PC-9 (cell line): Measurements from ENCODE around the gene BIK. TPM values are rescaled to one million over a fixed set of nuclear protein-coding genes. Genes with fewer than 3 reads are reported as not detected.
"Not testable (repeated sequence)": the region's sequence is repeated elsewhere in the genome, so short reads cannot be mapped to it uniquely, and the experiment has no call there.

ENCODE experiments used
- BruUV-seq: library from RNA; stranded (reverse); fragments of 400-500 nt; replicated peaks from 2 replicates; lab custom pipeline; 2021; lab: Mats Ljungman, UMichigan
- CTCF ChIA-PET: fragments of 300-600 bp; sonication (Branson Sonifier 250); formaldehyde crosslinking; loops from one replicate; lab custom pipeline; 2022; ENCODE audit warnings: antibody characterized with exemption; lab: Charles Lee
- POLR2A ChIA-PET: fragments of 300-600 bp; sonication (Branson Sonifier 250); formaldehyde crosslinking; loops from one replicate; lab custom pipeline; 2022; ENCODE audit warnings: antibody characterized with exemption; ENCODE audit not compliant: unreplicated experiment; lab: Charles Lee
- DNase-seq, 2 experiments: peaks; one replicate each; pipeline versions ENCODE4 v3.0.0 to v3.0.0-alpha.2; 2015 to 2022; ENCODE audit warnings: mixed read lengths in 1 of 2
- H2AFZ ChIP-seq: fragments of 200-600 bp; sonication (generic); 2 replicates; pipeline ENCODE4 v1.8.1; 2017; ENCODE audit warnings: antibody characterized with exemption
- H3F3A ChIP-seq: fragments of 200-600 bp; sonication (generic); 2 replicates; pipeline ENCODE4 v1.8.1; 2017; ENCODE audit warnings: antibody characterized with exemption, mild to moderate bottlenecking, low read depth; ENCODE audit not compliant: insufficient read depth
- H3K27ac ChIP-seq: fragments of 200-600 bp; sonication (generic); 2 replicates; pipeline ENCODE4 v1.6.1; 2016; ENCODE audit warnings: mixed run types
- H3K27me3 ChIP-seq: fragments of 200-600 bp; sonication (generic); 2 replicates; pipeline ENCODE4 v1.6.1; 2016; ENCODE audit warnings: low read depth, mixed run types; ENCODE audit not compliant: insufficient read depth
- H3K36me3 ChIP-seq: fragments of 200-600 bp; sonication (generic); 2 replicates; pipeline ENCODE4 v1.6.1; 2016; ENCODE audit warnings: low read depth, mixed run types
- H3K4me1 ChIP-seq: fragments of 200-600 bp; sonication (generic); replicated peaks from 2 replicates; pipeline ENCODE4 v1.6.1; 2016; ENCODE audit warnings: mixed run types; ENCODE audit not compliant: insufficient read depth
- H3K4me2 ChIP-seq: fragments of 200-600 bp; sonication (generic); 2 replicates; pipeline ENCODE4 v1.6.1; 2017; ENCODE audit warnings: mixed run types
- H3K4me3 ChIP-seq: fragments of 200-600 bp; sonication (generic); 2 replicates; pipeline ENCODE4 v1.6.1; 2016; ENCODE audit warnings: mixed run types
- H3K79me2 ChIP-seq: fragments of 200-600 bp; sonication (generic); 2 replicates; pipeline ENCODE4 v1.6.1; 2017; ENCODE audit warnings: low read depth, mixed run types
- H3K9me2 ChIP-seq: fragments of 200-600 bp; sonication (generic); 2 replicates; pipeline ENCODE4 v1.8.1; 2017; ENCODE audit warnings: mild to moderate bottlenecking; ENCODE audit not compliant: insufficient read depth
- H3K9me3 ChIP-seq: fragments of 200-600 bp; sonication (generic); 2 replicates; pipeline ENCODE4 v1.8.1; 2016; ENCODE audit warnings: low read depth; ENCODE audit not compliant: insufficient read depth
- H4K20me1 ChIP-seq: fragments of 200-600 bp; sonication (generic); 2 replicates; pipeline ENCODE4 v1.8.1; 2017; ENCODE audit not compliant: insufficient read depth
- CTCF ChIP-seq: fragments of 200-600 bp; sonication (generic); conservative IDR thresholded peaks from 2 replicates; pipeline ENCODE4 v1.6.1; 2017; ENCODE audit warnings: mixed run types, antibody characterized with exemption, mild to moderate bottlenecking, moderate library complexity
- EZH2 ChIP-seq: fragments of 200-600 bp; sonication (generic); IDR thresholded peaks from 2 replicates; pipeline ENCODE4 v1.8.0; 2017; ENCODE audit warnings: antibody characterized with exemption, low read depth
- intact Hi-C: fragments of 100-400 bp; cut with micrococcal nuclease; formaldehyde crosslinking; loops from one replicate; pipeline ENCODE4 v1.10.0; 2022; ENCODE audit not compliant: unreplicated experiment
- total RNA-seq: library from RNA; stranded (reverse); gene quantifications from 2 replicates; pipeline ENCODE4 v1.2.3, GENCODE V29; 2021

Gene BIK
- total RNA-seq, 1 experiment from 2014 or later, result 10.6 TPM

- Histone ChIP-seq H2AFZ (no peak overlapping the region; the same call in 1 of the 2 replicates), H4K20me1 (peaks cover 5% of the 10 kb centered on the region; the same call in 1 of the 2 replicates), H3K9me3 (no peaks in the 10 kb centered on the region), H3K27ac (no peak overlapping the region), H3K27me3 (no peaks in the 10 kb centered on the region), H3K9me2 (no peaks in the 10 kb centered on the region), H3K79me2 (peaks cover 31% of the 10 kb centered on the region), H3K4me3 (no peak overlapping the region), H3F3A (peaks cover 20% of the 10 kb centered on the region), H3K4me1 (peaks cover 19% of the 10 kb centered on the region), H3K4me2 (no peak overlapping the region), H3K36me3 (peaks cover 12% of the 10 kb centered on the region)
- peak in 1 of 2 experiments; percentile 69 for DNase-seq
- ChIA-PET CTCF (no interaction called here), POLR2A (no interaction called here)
- BruUV-seq, result no TSS peak
- TF ChIP-seq EZH2 (no peak), CTCF (no peak)
- intact Hi-C loops, result no loop called here
Measured at GRCh38 chr22:43144949-43145348, 34.4 kb downstream of the BIK start.

- CTCF ChIA-PET, H3K9me2 ChIP-seq, H3K4me2 ChIP-seq, H3K27me3 ChIP-seq, BruUV-seq, H3K9me3 ChIP-seq, H3K27ac ChIP-seq, H3K4me3 ChIP-seq, POLR2A ChIA-PET, intact Hi-C loops, H2AFZ ChIP-seq, H4K20me1 ChIP-seq, H3K36me3 ChIP-seq: not testable (repeated sequence)
- Histone ChIP-seq H3K79me2 (peaks cover 27% of the 10 kb centered on the region), H3K4me1 (peaks cover 19% of the 10 kb centered on the region), H3F3A (peaks cover 20% of the 10 kb centered on the region)
- peak in 1 of 2 experiments; percentile 13 for DNase-seq
Measured at GRCh38 chr22:43145371-43145770, 34.8 kb downstream of the BIK start.

GRCh38 chr22:43146332-43146731 is 35.8 kb downstream of the BIK start:
- BruUV-seq, H3K27ac ChIP-seq, H4K20me1 ChIP-seq, POLR2A ChIA-PET, H3K4me3 ChIP-seq, H3K36me3 ChIP-seq, H3K4me2 ChIP-seq, H3K9me3 ChIP-seq, intact Hi-C loops, CTCF ChIA-PET, H3K9me2 ChIP-seq, DNase-seq, H3K27me3 ChIP-seq, H2AFZ ChIP-seq: not testable (repeated sequence)
- peaks cover 20% of the 10 kb centered on the region for H3K4me1 ChIP-seq
- H3F3A ChIP-seq, result peaks cover 25% of the 10 kb centered on the region
- H3K79me2 ChIP-seq, result peaks cover 17% of the 10 kb centered on the region

- Histone ChIP-seq H3K79me2 (peaks cover 16% of the 10 kb centered on the region), H3K4me1 (peaks cover 14% of the 10 kb centered on the region), H3K9me2 (no peaks in the 10 kb centered on the region), H3K27me3 (no peaks in the 10 kb centered on the region), H3K4me2 (no peak overlapping the region), H3K9me3 (no peaks in the 10 kb centered on the region), H4K20me1 (no peaks in the 10 kb centered on the region), H3F3A (peaks cover 23% of the 10 kb centered on the region), H3K4me3 (no peak overlapping the region), H3K27ac (no peak overlapping the region), H3K36me3 (no peaks in the 10 kb centered on the region), H2AFZ (no peak overlapping the region)
- TF ChIP-seq CTCF (no peak), EZH2 (no peak)
- CTCF ChIA-PET, result no interaction called here
- DNase-seq, result no peak
- no TSS peak for BruUV-seq
- POLR2A ChIA-PET, result no interaction called here
- intact Hi-C loops, result no loop called here
Measured at GRCh38 chr22:43147821-43148220, 37.3 kb downstream of the BIK start.
